RCC 7860 (cell line): ENCODE data around the gene RNF213.

ENCODE experiments used
- DNase-seq: peaks from one replicate; pipeline ENCODE4 v3.0.0-alpha.2; 2015; ENCODE audit warnings: low spot score
- FAIRE-seq: peaks from 2 replicates; lab custom pipeline; 2012; peaks lifted over from hg19 to GRCh38; lab: Jason Lieb, UNC

RNF213 gene

GRCh38 chr17:80443498-80443897 is 182.8 kb downstream of the RNF213 start:
- FAIRE-seq (no peak), DNase-seq (no peak)

GRCh38 chr17:80443916-80444643 is 183.4 kb downstream of the RNF213 start:
- FAIRE-seq (no peak), DNase-seq (no peak)

GRCh38 chr17:80444644-80444979 is 184.0 kb downstream of the RNF213 start:
- no peak for DNase-seq
- no peak for FAIRE-seq

GRCh38 chr17:80445007-80445725 is 184.5 kb downstream of the RNF213 start:
- no peak for DNase-seq
- no peak for FAIRE-seq

GRCh38 chr17:80445726-80446110 is 185.1 kb downstream of the RNF213 start:
- FAIRE-seq (no peak), DNase-seq (no peak)

GRCh38 chr17:80446645-80447405 is 186.2 kb downstream of the RNF213 start:
- FAIRE-seq (no peak), DNase-seq (no peak)

- no peak for DNase-seq
- no peak for FAIRE-seq
Observed at GRCh38 chr17:80447790-80448189, 187.1 kb downstream of the RNF213 start.
